GM19043 (cell line): ENCODE measurements around the gene TAGLN.

ENCODE experiments used
- ATAC-seq: cut with Tn5 transposase; IDR thresholded peaks from one replicate; pipeline ENCODE4 v1.9.1; 2021; ENCODE audit warnings: low read depth; ENCODE audit not compliant: unreplicated experiment

Gene TAGLN

DNA sequence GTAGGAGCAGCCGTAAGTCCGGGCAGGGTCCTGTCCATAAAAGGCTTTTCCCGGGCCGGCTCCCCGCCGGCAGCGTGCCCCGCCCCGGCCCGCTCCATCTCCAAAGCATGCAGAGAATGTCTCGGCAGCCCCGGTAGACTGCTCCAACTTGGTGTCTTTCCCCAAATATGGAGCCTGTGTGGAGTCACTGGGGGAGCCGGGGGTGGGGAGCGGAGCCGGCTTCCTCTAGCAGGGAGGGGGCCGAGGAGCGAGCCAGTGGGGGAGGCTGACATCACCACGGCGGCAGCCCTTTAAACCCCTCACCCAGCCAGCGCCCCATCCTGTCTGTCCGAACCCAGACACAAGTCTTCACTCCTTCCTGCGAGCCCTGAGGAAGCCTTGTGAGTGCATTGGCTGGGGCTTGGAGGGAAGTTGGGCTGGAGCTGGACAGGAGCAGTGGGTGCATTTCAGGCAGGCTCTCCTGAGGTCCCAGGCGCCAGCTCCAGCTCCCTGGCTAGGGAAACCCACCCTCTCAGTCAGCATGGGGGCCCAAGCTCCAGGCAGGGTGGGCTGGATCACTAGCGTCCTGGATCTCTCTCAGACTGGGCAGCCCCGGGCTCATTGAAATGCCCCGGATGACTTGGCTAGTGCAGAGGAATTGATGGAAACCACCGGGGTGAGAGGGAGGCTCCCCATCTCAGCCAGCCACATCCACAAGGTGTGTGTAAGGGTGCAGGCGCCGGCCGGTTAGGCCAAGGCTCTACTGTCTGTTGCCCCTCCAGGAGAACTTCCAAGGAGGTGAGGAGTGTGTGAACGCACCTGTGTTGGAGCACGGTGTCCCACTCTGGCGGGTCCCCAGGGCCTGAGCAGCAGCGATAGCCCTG is at the start of gene TAGLN:
TAGLN (plus strand) TSS at position 318 of the 863 bp plus-strand sequence. CDS start 3,644 bp downstream, outside the sequence.
- no peak for ATAC-seq

DNA sequence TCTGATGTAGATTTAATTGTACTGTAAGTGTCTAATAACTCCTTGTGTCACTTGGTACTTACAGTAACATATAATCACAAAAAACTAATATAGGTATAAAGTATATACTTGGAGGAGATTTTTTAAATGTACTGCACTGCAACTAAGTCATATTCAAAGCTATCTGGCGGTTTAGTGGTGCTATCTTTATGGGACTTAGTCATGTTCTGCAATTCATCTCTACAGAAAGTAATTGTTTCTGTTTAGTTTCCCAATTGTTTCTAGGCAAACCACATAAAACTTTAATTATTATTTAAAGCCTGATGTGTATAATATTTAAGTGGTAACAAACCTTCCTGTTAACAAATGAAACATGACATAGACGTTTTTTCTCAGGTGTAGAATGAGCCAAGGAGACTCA is 47.1 kb upstream of the TAGLN start:
- ATAC-seq: no peak

- no peak for ATAC-seq
Observed at GRCh38 chr11:117154468-117154867, 44.7 kb upstream of the TAGLN start.

GRCh38 chr11:117157507-117157906 is 41.7 kb upstream of the TAGLN start:
- no peak for ATAC-seq

DNA sequence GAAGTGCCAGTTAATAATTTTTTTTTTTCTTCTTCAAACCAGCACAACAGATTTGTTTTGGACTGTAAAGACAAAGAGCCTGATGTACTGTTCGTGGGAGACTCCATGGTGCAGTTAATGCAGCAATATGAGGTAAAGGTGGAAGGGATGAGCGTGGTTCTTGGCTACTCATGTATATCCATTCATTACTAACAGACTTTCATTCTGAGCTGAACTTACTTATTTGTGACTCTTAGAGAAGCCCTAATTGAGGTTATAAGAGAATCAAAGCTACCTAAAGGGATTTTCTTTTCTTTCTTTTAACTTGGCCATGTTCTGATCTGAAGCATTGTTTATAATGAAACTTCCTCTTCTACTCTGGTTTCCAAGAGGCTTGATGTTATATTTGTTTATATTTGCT is 39.3 kb upstream of the TAGLN start:
- no peak for ATAC-seq

DNA sequence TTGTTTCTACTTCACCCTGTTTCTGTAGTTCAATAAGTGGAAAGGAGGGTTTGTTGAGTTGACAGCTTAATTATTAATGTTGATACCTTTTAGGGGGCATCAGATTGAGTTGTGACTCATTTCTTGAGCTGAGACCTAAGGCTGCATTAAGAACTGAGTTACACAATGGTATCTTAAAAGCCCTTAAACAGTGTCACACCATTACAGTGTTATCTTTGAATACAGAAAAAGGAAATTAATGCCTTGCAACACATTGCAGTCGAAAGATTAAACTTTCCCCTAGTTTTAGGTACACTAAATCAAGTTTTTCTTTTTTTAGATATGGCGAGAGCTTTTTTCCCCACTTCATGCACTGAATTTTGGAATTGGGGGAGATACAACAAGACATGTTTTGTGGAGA is 38.3 kb upstream of the TAGLN start:
- ATAC-seq: peak; percentile 36

DNA sequence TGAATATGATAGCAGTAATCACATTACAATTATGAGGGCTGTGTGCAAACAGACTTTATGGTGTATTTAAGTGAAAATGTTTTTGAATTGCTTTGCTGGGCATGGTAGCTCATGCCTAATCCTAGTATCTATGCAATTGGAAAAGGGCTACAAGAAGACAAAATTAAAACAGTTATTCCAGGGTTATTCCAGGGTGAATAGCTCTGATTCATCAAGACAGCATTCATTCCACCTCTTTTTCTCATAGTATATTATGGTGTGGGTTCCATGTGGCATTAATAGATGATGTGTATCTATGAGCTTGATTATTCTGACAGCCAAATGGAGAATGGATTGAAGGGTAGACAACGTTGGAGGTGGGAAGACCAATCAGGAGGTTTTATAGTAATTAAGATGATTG is 32.7 kb upstream of the TAGLN start:
- ATAC-seq: no peak

- ATAC-seq: no peak
Observed at GRCh38 chr11:117169736-117170135, 29.4 kb upstream of the TAGLN start.

DNA sequence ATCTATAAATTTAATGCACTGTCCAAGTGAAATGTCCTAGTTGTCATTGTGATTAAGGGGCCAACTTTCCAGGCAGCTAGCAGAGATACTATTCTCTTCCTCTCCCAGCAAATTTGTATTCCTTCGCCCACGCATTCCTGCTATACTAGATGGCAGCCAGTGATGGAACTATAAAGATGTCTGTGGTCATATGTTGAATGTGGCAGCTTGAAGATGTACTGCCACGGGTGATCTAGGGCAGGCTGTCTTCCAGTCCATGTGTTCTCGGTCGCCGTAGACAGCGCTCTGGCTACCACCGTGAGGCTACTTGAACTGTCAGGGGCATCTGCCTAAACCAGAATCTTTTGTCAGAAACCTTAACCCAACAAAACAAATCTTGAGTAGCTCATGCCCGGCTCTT is 29.0 kb upstream of the TAGLN start:
- no peak for ATAC-seq

- no peak for ATAC-seq
Observed at GRCh38 chr11:117171007-117171403, 28.2 kb upstream of the TAGLN start.

- no peak for ATAC-seq
Observed at GRCh38 chr11:117171404-117172061, 27.6 kb upstream of the TAGLN start.

DNA sequence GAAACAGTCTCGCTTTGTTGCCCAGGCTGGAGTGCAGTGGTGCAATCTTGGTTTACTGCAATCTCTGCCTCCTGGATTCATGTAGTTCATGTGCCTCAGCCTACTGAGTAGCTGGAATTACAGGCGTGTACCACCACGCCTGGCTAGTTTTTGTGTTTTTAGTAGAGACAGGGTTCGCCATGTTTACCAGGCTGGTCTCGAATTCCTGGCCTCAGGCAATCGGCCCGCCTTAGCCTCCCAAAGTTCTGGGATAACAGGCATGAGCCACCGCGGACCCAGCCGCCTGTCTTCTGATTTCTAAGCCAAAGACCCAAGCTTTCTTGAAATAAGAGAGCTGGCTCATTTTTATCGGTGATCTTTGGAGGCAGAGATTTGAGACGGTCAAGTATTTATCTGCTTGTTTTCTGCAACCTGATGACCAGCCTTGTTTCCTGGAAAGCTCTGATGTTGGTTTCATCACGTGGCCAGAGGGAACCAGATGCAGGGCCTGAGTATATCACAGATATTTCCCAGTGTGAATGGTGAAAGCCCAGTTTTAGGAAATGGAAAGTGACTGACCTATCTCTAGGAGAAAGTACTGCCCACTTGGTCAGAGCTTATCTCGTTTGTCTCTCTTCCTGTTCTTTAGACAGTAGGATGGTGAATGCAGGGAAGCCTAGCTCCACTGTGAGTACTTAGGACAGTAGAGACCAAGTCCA is 26.3 kb upstream of the TAGLN start:
- no peak for ATAC-seq

DNA sequence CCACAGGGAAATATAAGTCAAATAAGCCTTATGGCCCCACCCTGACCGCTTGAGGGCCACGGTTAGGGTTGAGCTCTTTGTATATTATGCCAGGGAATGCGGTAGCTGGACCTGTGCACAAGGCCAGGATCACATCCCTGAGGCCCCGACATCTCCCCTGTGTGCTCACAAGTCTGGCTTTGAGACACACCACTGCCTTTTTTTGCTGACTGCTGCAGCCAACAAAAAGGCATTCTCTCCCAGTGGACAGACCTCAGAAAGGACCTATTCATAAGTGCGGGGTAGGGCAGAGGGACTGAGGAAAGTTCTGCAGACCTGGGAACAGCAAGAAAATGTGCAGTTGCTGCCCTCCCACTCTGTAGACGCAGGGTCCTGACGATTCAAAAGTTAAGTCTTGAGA is 24.1 kb upstream of the TAGLN start:
- ATAC-seq: no peak

DNA sequence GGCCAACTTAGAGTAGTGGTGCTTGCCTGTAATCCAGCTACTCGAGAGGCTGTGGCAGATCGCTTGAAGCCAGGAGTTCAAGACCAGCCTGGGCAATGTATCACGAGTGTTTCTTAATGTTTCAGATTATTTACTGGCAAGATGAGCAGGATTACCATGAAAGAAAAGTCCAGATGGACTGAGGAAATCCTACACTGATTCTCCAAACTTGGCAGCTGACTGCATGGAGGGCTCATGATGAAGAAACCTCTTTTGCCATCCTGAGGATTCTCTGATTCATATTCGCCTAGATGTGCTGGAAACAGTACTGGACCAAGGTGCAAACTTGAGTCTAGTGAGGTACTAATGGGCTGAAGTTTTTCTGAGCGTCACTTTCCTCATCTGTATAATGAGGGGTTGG is 23.4 kb upstream of the TAGLN start:
- ATAC-seq: no peak

GRCh38 chr11:117176186-117176585 is 23.0 kb upstream of the TAGLN start:
- no peak for ATAC-seq

DNA sequence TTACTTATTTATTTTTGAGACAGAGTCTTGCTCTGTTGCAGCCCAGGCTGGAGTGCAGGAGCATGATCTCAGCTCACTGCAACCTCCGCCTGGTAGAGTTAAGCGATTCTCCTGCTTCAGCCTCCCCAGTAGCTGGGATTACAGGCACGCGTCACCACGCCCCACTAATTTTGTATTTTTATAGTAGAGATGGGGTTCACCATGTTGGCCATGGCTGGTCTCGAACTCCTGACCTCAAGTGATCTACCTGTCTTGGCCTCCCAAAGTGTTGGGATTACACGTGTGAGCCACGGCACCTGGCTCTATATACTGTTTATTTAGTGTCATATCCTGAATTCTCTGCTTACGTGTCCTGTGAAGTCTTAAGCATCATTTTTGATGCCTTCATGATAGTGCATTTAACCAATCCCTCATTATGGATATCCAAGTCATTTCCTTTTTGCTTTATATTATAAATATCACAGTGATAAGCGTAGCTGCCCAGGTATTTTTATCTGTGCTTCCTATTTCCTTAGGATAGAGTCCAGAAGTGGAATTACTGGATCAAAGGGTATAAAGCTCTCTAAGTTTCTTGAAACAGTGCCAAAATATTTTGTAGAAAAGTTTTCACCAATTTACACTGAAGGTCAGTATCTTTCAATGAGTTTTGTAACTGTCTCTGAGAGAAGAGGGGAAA is 21.5 kb upstream of the TAGLN start:
- ATAC-seq: no peak

GRCh38 chr11:117178210-117179034 is 20.7 kb upstream of the TAGLN start, which contains the start of gene SIDT2:
TSS of gene SIDT2 (plus strand) at chr11:117178743. CDS start at chr11:117179264, 521 bp downstream.
- ATAC-seq: peak; percentile 84

DNA sequence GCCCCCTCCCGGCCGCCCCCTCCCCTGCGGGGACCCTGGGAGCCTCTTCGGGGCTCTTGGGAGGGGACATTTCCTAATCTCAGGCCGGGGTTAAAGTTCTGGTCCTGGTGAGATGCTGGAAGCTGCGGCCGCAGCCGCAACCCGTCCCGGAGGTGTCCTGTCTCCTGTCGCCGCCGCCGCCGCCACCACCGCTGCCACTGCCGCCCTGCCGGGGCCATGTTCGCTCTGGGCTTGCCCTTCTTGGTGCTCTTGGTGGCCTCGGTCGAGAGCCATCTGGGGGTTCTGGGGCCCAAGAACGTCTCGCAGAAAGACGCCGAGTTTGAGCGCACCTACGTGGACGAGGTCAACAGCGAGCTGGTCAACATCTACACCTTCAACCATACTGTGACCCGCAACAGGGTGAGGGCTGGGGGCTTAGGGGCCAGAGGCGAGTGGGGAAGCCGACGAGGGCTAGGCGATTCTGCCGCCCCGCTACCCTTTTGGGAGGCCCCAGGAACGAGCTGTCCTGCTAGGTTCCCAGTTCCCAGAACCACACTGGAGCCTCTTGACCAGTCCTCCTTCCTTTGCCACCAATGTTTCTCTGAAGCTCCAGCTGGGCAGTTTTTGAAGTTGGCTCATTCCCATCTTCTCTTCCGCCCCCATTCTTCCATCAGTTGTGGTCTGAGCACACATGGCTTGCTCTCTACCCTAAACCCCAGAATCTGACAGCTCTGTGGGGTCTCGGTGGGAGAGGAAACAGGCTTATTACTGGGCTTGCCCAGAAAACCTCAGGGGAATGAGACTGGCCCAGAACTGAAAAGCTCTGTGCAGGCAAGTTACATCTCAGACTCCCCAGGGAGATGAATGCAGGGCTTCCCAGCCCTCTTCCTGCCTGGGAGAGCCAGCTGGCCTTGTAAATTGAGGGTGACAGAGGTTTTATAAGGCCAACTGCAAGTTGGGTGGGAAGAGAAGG is 19.8 kb upstream of the TAGLN start:
- ATAC-seq: no peak

DNA sequence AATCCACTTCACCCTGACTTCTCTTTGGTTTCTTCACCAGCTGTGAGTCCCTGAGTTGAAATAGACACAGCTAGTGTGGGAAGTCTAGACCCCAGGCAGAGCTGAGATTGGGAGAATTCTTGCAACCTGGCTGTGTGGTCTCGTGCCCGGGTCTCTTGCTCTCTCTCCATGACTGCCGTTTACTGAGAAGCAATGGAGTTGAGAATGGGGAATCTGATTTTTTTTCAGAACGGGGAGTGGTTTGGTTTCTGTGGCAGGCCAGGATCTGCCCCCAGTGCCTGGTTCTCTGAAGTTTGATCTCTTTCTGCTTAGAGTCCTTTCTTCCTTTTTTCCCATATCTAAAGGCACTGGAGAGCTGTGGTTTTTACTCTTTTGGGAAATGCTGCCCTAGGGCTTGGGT is 19.1 kb upstream of the TAGLN start:
- no peak for ATAC-seq
